Right atrium auricular region (tissue), 2 donors: ENCODE data around the gene APOL1. TPM values are rescaled to one million over a fixed set of nuclear protein-coding genes. Genes with fewer than 3 reads are reported as not detected.
"Not testable (repeated sequence)": the region's sequence is repeated elsewhere in the genome, so short reads cannot be mapped to it uniquely, and the experiment has no call there.

Experiments used
- DNase-seq: peaks from one replicate; pipeline ENCODE4 v3.0.0-alpha.2; 2019; ENCODE audit warnings: low spot score
- H3K27ac ChIP-seq, 2 donors: fragments of 200-600 bp; sonication (generic); 1 replicate in 1 of 2; 2 replicates in 1 of 2; pipeline ENCODE4 v1.5.1; 2016 to 2019
- H3K27me3 ChIP-seq, 2 donors: fragments of 200-600 bp; sonication (generic); one replicate each; pipeline versions ENCODE4 v1.5.1 to v1.6.0; 2017 to 2019
- H3K36me3 ChIP-seq: fragments of 200-600 bp; sonication (generic); one replicate; pipeline ENCODE4 v1.5.1; 2016
- H3K4me1 ChIP-seq, 2 donors: fragments of 200-600 bp; sonication (generic); one replicate each; pipeline versions ENCODE4 v1.5.1 to v1.6.0; 2017 to 2019
- H3K4me3 ChIP-seq, 2 donors: fragments of 200-600 bp; sonication (generic); 1 replicate in 1 of 2; 2 replicates in 1 of 2; pipeline ENCODE4 v1.5.1; 2017 to 2019; ENCODE audit warnings: mild to moderate bottlenecking in 1 of 2, moderate library complexity in 1 of 2
- H3K9me3 ChIP-seq, 2 donors: fragments of 200-600 bp; sonication (generic); one replicate each; pipeline ENCODE4 v1.5.1; 2019
- CTCF ChIP-seq, 2 donors: fragments of 200-600 bp; sonication (generic); IDR thresholded peaks; one replicate each; pipeline ENCODE4 v1.5.1; 2019; ENCODE audit warnings: antibody characterized with exemption in 2 of 2
- total RNA-seq, 2 donors: library from RNA; depleted of rRNA; stranded (reverse); fragments of >200 nt; gene quantifications; one replicate each; pipeline ENCODE4 v1.1.0, GENCODE V29; 2016

The APOL1 gene
- total RNA-seq, 2 donors from 2014 or later: 10.7 to 18.1 TPM

- H3K4me1 ChIP-seq: peaks cover 0 to 47% of the 10 kb centered on the region in 2 donors
- H3K9me3 ChIP-seq: no peaks in the 10 kb centered on the region
- no peak overlapping the region for H3K4me3 ChIP-seq
- DNase-seq: no peak
- peak overlapping the region; percentile 12 to 62 for H3K27ac ChIP-seq
- H3K27me3 ChIP-seq: no peaks in the 10 kb centered on the region
- H3K36me3 ChIP-seq: no peaks in the 10 kb centered on the region
- no peak for TF ChIP-seq CTCF (IDR thresholded peaks at IDR 0.05)
Measured at GRCh38 chr22:36258701-36259614, 6.0 kb downstream of the APOL1 start.

GRCh38 chr22:36259615-36260300 is 6.8 kb downstream of the APOL1 start:
- Histone ChIP-seq H3K36me3 (no peaks in the 10 kb centered on the region), H3K4me1 (peaks cover 0 to 39% of the 10 kb centered on the region in 2 donors)
- no peak for DNase-seq

GRCh38 chr22:36261675-36262074 is 8.7 kb downstream of the APOL1 start:
- H3K27me3 ChIP-seq, H3K9me3 ChIP-seq, DNase-seq, H3K27ac ChIP-seq, H3K4me3 ChIP-seq: not testable (repeated sequence)
- peaks cover 12% of the 10 kb centered on the region for H3K36me3 ChIP-seq
- H3K4me1 ChIP-seq: peaks cover 0 to 25% of the 10 kb centered on the region in 2 donors

More at GRCh38 chr22:36259615-36260300, 6.8 kb downstream of the APOL1 start:
- no peak for TF ChIP-seq CTCF (IDR thresholded peaks at IDR 0.05)
- Histone ChIP-seq H3K4me3 (no peak overlapping the region), H3K27ac (peak overlapping the region; percentile 12 to 62), H3K27me3 (no peaks in the 10 kb centered on the region), H3K9me3 (no peaks in the 10 kb centered on the region)

- not testable (repeated sequence) for H3K9me3 ChIP-seq, H3K27ac ChIP-seq, H3K4me3 ChIP-seq, H3K27me3 ChIP-seq, DNase-seq
- Histone ChIP-seq H3K36me3 (peaks cover 12% of the 10 kb centered on the region), H3K4me1 (peaks cover 0 to 22% of the 10 kb centered on the region in 2 donors)
Measured at GRCh38 chr22:36262307-36262706, 9.4 kb downstream of the APOL1 start.

GRCh38 chr22:36263216-36263673 is 10.3 kb downstream of the APOL1 start:
- H3K9me3 ChIP-seq, H3K4me3 ChIP-seq, H3K27ac ChIP-seq, H3K27me3 ChIP-seq, DNase-seq: not testable (repeated sequence)
- Histone ChIP-seq H3K36me3 (peaks cover 12% of the 10 kb centered on the region), H3K4me1 (peaks cover 0 to 20% of the 10 kb centered on the region in 2 donors)

- Histone ChIP-seq H3K36me3 (peaks cover 12% of the 10 kb centered on the region), H3K27ac (peak overlapping the region in 1 of 2 donors; percentile 8), H3K4me1 (peaks cover 0 to 11% of the 10 kb centered on the region in 2 donors)
- not testable (repeated sequence) for H3K9me3 ChIP-seq, H3K4me3 ChIP-seq, H3K27me3 ChIP-seq, DNase-seq
Measured at GRCh38 chr22:36263886-36264664, 11.1 kb downstream of the APOL1 start.

GRCh38 chr22:36267058-36267457 is 14.1 kb downstream of the APOL1 start:
- H3K27me3 ChIP-seq: no peaks in the 10 kb centered on the region
- no peaks in the 10 kb centered on the region for H3K4me1 ChIP-seq
- DNase-seq: no peak
- no peaks in the 10 kb centered on the region for H3K9me3 ChIP-seq
- H3K27ac ChIP-seq: no peak overlapping the region
- H3K4me3 ChIP-seq: no peak overlapping the region
- peaks cover 12% of the 10 kb centered on the region for H3K36me3 ChIP-seq
- no peak for TF ChIP-seq CTCF (IDR thresholded peaks at IDR 0.05)
